Hepatic stellate cell (primary cell): ENCODE data around the gene DRGX.

Experiments
- DNase-seq: peaks from one replicate; pipeline ENCODE4 v3.0.0; 2011; ENCODE audit warnings: low spot score

The DRGX gene

DNA sequence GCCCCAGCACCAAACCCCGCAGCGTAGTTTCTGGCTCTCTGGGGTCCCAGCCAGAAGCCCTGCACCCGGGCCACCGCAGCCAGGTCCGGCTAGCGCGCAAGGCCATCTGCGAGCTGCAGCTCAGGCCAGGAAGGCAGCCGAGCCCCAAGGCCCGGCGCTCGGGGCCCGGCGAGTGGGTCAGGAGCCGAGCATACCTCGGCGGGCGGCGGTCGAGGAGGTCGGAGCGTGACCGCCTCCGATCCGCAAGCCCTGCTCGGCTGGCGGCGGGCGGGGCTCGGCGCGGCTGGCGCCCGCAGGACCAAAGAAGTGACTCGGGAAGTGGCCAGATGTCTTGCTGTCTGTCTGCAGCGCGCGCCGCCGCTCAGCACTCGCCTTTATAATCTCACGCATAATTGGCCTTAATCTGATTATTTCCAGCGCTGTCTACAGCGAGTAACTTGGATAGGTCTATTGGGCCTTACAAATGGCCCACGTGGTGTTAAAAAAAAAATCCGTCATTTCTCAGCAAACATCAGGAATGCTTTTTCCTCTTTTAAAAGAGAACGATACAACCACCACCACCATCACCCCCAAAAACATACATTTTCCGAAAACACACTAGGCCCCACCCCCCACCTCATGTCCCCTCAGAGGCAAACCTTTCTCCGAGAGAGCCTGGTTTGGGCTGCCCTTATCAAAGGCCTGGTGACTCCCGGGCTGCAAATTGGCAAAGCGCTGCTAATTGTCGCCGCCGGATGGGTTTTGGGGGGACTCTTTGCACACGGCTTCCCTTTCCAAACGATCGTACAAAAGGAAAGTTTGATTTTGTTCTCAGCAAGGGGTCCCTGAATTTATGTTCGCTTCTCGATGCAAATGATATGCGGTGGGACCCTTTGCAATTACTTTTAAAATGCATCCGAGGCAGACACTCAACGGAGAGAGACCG lies at the start of gene DRGX:
Gene DRGX (minus strand): TSS at position 349 of the 925 bp plus-strand sequence. CDS start 649 bp downstream, outside the sequence.
- DNase-seq: no peak

DNA sequence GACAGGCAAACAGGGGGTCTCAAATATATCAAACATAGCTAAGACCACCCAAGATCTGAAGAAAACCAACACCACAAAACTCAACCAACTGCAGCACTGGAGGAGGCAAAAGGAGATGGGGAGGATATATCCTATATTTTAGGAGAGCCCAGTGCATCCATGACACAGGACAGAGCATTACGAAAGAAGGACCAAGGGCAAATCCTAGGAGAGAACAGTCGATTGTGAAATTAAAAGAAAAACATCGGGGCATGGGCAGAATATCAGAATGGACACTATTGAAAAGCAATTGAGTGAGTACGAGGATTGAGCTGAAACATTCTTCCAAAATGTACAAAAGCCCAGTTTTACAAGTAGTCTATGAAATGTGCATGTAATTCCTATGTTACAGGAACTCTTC lies 48.5 kb upstream of the DRGX start:
- no peak for DNase-seq

DNA sequence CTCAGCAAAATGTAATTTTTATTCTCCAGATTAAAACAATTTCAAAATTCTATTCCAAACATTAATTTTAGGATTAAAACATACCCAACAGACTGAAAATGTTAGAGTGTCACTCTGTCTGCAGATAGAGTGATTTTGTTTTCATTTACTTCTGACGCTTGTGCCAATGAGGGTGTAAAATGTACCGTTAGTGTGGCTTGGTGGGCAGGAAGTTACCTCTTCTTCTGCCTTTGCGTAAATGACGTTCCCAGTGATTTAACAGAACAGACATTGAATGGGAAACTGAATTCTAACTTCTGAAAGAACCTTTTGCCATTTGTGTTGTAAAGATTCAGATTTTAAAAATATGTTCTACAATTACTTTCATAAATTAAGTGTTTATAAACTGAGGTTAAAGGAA lies 47.0 kb upstream of the DRGX start:
- DNase-seq: no peak

- DNase-seq: no peak
These were observed 45.9 kb upstream of the DRGX start for GRCh38 chr10:49441488-49442476.

DNA sequence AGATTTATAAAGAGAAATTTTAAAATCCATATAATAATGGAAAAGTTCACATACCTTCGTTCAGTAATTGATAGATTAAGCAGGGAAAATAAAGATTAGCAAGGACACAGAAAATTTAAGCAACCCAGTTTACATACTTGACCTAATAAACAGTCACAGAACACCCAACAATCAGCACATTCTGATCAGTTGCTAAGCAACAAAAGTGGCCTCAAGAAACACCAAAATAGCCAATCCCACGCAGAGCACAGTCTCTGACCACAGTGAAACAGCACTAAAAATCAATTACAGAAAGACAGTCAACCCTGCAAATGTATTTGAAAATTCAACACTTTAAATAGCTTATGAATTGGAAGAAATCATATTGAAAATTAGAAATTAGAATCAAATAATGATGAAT lies 39.3 kb upstream of the DRGX start:
- no peak for DNase-seq

DNA sequence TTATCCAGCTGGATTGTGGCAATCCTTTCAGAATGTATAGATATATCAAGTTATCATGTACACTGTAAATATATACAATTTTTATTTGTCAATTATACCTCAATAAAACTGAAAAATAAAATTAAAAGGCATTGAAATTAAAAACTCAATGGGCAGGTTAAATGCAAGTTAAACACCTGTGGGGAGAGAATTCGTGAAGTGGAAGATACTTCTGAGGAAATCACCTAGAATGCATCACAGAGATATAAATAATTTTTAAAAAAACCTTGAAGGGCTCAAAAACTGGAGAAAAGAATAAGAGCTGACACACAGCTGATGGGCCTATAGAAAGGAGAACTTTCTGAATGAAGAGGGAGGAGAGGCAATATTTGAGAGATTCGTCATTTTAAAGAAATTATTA lies 37.2 kb upstream of the DRGX start:
- DNase-seq: no peak

GRCh38 chr10:49431426-49431825 lies 35.5 kb upstream of the DRGX start:
- no peak for DNase-seq

- no peak for DNase-seq
These were observed 33.6 kb upstream of the DRGX start for GRCh38 chr10:49429458-49429857.

DNA sequence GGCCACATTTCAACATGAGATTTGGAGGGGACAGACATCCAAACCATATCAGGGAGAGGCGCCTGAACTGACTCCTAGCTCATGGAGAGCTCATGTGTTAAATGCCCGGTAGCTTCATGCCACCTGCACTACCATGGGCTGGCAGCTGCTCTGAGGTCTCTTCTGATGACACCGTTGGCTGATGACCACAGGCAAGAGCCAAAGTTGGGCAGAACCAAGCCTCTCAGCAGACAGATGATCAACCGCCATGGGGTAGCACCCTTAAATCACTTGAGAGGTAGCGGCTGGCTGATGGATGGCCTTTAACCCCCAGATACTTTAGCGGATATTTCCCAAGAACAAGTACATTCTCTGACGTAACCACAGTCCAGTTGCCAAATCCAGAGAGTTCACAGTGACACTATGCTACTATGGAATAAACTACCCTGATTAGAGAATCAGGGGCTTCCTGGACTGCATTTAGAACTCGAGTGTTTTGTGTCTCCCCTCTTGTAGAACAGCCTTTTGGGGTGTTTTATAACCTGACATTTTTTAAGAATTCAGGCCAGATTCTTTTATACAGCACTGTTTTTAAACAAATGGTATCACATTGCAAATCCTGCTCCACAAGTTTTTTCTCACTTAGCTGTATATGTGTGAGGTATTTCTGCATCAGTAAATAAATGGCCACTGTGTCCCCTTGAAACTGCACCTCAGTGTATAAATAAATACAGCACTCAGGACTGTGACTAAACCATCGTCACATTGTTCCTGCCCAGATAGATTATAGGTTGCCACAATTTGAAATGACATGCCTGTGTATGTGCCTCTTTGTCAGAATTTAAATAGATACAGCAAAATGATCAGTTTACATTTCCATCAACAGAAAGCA lies 30.8 kb upstream of the DRGX start:
- DNase-seq: no peak

DNA sequence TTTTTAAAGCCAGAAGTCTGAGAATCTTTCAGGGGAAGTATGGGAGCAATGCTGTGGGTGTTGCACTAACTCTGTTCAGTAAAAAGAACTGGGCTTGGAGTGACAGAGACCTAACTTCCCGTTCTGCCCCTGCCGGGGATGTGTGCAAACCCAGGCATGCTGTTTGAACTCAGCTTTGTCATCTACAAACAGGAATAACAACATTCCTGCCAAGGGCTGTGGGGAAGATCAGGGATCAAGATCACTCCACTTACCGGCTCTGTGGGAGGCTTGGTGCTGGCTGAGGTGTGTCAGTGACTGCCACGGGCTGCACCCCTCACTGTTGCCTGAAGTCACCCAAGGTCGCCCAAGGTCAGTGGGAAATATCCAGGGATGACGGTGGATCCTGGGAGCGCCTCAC lies 23.1 kb upstream of the DRGX start:
- no peak for DNase-seq

DNA sequence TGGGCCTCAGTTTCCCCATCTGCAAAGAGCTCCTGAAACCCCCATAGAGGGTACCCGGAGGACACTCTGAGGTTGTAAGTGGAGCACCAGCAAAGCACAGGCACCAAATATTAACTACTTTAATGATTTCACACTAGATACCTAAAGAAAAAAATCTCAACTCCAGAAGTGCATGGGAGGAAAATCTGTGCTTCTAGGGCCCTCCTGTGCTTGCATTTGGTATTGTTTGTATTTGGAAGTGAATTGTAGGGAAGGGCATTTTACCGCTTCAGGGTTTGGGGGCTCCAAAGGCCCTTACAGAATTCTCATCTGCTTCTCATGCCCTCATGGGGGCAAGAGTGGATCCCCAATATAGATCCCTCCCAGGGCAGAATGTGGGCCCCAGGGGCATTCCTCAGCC lies 22.4 kb upstream of the DRGX start:
- no peak for DNase-seq

- DNase-seq: no peak
These were observed 22.1 kb upstream of the DRGX start for GRCh38 chr10:49418053-49418326.

DNA sequence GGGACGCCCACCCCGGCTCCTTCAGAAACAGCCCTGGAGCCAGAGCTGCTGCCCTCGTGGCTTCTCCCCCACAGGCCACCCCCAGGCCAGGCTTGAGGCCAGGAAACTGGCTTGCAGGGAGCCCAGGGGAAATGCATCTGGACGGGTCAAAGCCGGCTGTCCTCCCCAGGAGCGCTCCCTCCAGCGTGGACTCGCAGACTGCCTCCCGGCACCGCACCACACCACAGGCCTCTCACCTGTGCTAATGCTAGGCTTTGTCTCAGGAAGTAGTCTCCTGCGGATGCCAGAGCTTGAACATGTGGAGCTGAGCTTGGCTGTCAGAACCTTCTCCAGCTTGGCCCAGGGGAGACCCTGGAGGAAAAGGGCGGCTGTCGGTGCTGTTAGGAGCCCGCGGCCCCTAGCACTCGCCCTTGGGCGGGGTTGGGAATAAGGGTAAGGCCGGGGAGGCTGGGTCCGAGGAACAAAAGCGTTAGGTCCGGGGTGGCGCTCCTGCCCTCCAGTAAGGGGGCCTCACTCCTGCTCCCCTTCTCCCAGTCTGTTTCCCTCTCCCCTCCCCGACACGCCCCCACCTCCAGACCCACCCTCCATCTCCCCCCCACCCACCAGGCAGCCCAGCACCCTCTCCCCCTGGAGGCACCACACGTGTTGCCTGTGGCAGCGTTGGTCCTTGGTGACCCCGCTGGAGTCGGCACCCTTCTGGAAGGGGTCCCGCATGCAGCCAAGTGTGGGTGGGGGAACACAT lies 21.6 kb upstream of the DRGX start:
- DNase-seq: no peak

- no peak for DNase-seq
These were observed 20.0 kb upstream of the DRGX start for GRCh38 chr10:49415846-49416245.

GRCh38 chr10:49415109-49415508 lies 19.2 kb upstream of the DRGX start:
- no peak for DNase-seq

GRCh38 chr10:49414496-49414895 lies 18.6 kb upstream of the DRGX start:
- DNase-seq: no peak

DNA sequence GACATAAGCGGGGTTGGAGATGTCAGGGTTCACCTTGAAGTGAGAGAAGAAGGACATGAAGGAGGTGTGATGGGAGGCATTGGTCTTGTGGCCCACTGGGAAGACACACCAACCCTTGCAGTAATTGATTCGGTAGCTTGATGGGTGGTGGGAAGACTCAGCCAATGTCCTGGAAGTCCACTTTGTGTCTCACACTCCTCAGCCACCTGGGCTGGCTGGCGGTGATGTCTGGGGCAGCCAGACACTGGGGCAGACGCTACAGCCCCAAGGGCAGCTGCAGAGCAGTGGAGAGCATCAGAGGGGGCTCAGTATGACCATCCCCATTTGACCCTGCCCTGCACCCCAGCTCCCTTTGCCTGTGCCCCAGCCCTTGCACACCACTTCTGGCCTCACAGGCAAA lies 16.7 kb upstream of the DRGX start:
- no peak for DNase-seq

DNA sequence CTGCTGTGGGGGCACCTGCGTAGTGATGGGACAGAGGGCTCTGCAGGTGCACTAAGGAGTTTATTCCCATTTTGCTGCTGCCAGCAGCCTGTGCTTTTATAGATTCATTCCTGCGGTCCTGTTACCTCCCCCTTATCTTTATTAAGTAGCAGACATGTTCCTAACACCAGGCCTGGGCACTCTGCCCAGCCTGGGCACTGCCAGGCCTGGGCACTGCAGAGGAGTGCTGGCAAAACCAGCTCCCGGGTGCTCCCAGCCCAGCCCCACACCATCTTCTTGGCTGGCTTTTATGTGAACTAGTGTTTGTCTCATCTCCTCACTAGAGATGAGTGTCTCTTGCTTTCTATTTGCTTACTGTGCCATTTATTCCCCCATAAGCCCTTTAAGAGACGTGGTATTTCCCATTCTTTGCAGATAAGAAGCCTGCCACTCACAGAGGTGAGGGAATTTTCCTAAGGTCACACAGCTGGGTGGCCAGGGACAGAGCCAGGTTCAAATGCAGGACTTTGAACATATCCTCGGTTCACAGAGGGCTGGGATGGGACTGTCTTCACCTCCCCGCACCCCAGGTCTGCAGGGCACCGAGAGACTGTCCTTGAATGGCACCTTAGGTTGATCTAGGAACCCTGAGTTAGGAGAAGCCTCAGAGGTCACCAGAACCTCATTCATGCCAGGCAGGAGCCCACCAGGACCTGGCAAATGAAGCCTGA lies 14.6 kb upstream of the DRGX start:
- no peak for DNase-seq

GRCh38 chr10:49409755-49410154 lies 13.9 kb upstream of the DRGX start:
- no peak for DNase-seq

DNA sequence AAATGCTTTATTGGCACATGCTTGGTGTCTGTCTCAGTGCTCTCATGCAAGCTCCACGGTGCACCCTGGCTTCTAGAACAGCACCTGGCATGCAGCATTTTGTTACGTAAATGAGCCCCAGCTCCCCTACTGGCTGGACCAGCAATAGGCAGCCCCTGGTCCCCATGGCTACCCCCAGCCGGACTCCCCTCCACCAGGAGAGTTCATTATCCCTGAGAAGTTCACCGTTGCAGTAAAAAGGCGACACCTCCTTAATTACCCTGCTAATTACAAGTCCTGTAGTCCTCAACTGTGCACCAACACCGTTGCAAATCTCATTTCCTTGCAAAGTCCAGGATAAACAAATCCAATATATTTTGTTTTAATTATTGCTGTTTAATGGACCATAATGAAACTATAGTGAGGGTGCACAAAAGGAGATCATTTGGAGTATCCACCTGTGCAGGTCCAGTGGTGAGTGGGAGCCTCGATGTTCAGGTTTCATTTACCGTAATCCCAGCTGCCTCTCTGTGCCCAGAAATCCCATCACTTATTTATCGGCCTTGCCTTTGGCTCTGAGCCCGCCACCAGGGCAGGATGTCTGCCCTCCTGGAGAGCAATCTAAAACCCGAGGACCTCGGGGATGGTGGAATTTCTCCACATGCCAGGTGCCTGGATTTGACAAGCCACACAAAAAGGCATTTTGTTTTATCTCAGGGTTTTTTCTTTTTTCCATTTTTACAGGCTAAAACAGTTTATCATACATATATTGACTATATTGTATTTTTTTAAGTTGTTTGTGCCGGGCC lies 12.8 kb upstream of the DRGX start:
- peak; percentile 36 for DNase-seq
